ENCODE measurements around the gene HOXB6.

DNA sequence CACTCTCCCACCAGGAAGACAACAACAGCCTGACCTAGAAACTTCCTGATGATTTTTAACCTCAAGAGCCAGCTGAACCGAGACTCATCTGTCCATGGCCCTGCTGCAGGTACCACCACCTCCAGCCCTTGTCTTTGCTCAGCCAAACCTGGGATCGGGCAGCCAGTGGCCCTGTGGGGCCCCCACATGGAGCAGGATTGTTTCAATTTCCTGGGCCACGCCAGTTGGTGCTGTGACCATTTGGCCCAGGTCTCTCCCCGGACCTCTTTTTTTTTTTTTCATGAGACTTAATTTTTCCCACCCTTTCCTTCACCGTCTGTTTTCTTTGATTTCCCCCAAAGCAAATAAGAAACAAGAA, 51.6 kb downstream of the HOXB6 start:
- TF ChIP-seq, protein P1, sequence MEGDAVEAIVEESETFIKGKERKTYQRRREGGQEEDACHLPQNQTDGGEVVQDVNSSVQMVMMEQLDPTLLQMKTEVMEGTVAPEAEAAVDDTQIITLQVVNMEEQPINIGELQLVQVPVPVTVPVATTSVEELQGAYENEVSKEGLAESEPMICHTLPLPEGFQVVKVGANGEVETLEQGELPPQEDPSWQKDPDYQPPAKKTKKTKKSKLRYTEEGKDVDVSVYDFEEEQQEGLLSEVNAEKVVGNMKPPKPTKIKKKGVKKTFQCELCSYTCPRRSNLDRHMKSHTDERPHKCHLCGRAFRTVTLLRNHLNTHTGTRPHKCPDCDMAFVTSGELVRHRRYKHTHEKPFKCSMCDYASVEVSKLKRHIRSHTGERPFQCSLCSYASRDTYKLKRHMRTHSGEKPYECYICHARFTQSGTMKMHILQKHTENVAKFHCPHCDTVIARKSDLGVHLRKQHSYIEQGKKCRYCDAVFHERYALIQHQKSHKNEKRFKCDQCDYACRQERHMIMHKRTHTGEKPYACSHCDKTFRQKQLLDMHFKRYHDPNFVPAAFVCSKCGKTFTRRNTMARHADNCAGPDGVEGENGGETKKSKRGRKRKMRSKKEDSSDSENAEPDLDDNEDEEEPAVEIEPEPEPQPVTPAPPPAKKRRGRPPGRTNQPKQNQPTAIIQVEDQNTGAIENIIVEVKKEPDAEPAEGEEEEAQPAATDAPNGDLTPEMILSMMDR (IDR thresholded peaks at IDR 0.05; ENCODE audit: borderline replicate concordance, extremely low read depth, low read length, poor library complexity, severe bottlenecking), result no peak
- no peak for TF ChIP-seq EZH2 (IDR thresholded peaks at IDR 0.05; ENCODE audit: borderline replicate concordance, low read depth, low read length, severe bottlenecking)

All from DND-41 (cell line).